ENCODE measurements around the gene TMC2.

TMC2 gene

DNA sequence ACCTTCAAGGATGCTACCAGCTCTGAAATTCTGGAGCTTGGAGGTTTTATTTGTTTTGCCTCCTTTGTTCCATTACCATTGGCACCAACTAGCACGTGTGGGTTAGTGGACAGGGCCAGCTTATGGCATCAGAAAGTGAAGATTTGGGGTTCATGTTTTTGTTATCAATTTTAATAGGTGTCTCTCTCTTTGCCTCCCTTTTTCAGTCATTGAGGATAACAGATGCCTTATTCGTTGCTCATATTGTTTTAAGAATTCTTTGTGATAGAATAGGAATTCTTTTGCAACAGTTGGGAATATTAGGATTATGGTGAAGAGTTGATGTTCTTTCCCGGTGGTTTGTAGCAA lies 22.9 kb downstream of the TMC2 start:
- H3K27me3 ChIP-seq (ENCODE audit: control insufficient read depth, insufficient read depth, low read length), result peaks cover 31% of the 10 kb centered on the region

DNA sequence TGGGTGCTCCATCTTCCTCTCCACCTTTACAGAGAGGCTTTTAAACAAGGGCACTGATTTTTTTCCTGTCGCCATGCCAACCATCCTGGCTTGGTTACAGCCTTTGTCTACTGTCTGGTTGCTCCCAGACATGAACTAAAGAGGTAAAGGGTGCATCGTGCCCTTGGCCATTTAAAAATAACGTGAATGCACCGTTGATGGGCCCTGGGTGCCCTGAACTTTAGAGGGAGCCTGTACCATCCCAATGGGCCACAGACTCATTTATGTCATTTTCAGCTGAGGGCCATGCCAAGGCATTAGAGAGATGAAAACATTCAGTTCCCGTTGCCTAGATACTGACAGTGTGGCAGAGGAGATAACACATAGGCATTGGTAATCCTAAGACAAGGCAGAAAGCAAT lies 23.3 kb downstream of the TMC2 start:
- H3K36me3 ChIP-seq (ENCODE audit: control insufficient read depth, insufficient read depth, low read length), result no peaks in the 10 kb centered on the region
- H3K4me1 ChIP-seq (ENCODE audit: control insufficient read depth, insufficient read depth, low read length), result no peaks in the 10 kb centered on the region
- no peak overlapping the region for H3K9ac ChIP-seq (ENCODE audit: low read length)
- H3K9me3 ChIP-seq (ENCODE audit: control insufficient read depth, low read length), result no peaks in the 10 kb centered on the region
- H3K27me3 ChIP-seq (ENCODE audit: control insufficient read depth, insufficient read depth, low read length), result peaks cover 31% of the 10 kb centered on the region
- no peak overlapping the region for H3K4me3 ChIP-seq (ENCODE audit: low read length)

More for the DNA sequence above, 22.9 kb downstream of the TMC2 start:
- Histone ChIP-seq H3K36me3 (ENCODE audit: control insufficient read depth, insufficient read depth, low read length) (no peaks in the 10 kb centered on the region), H3K4me1 (ENCODE audit: control insufficient read depth, insufficient read depth, low read length) (no peaks in the 10 kb centered on the region), H3K9me3 (ENCODE audit: control insufficient read depth, low read length) (no peaks in the 10 kb centered on the region), H3K4me3 (ENCODE audit: low read length) (no peak overlapping the region), H3K9ac (ENCODE audit: low read length) (no peak overlapping the region)

DNA sequence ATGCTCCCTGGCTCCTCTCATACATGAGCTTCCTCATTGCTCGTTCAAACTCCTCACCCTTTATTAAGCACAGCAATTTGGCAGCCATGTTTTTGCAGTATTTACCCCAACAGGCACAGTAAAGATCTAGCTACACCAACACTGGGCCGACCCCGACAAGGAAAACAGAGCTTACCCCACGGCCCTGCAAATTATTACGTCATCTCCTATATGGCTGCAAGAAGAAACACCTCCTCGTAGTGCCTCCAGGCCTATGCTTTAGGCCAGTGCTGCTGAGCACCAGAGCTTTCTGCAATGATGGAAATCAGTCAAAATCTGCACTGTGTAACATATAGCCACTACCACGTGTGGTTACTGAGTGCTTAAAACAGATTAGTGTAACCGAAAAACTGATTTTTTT lies 26.7 kb downstream of the TMC2 start:
- Histone ChIP-seq H3K27me3 (ENCODE audit: control insufficient read depth, insufficient read depth, low read length) (peaks cover 23% of the 10 kb centered on the region), H3K4me1 (ENCODE audit: control insufficient read depth, insufficient read depth, low read length) (no peaks in the 10 kb centered on the region), H3K9ac (ENCODE audit: low read length) (no peak overlapping the region), H3K36me3 (ENCODE audit: control insufficient read depth, insufficient read depth, low read length) (no peaks in the 10 kb centered on the region), H3K9me3 (ENCODE audit: control insufficient read depth, low read length) (no peaks in the 10 kb centered on the region), H3K4me3 (ENCODE audit: low read length) (no peak overlapping the region)

DNA sequence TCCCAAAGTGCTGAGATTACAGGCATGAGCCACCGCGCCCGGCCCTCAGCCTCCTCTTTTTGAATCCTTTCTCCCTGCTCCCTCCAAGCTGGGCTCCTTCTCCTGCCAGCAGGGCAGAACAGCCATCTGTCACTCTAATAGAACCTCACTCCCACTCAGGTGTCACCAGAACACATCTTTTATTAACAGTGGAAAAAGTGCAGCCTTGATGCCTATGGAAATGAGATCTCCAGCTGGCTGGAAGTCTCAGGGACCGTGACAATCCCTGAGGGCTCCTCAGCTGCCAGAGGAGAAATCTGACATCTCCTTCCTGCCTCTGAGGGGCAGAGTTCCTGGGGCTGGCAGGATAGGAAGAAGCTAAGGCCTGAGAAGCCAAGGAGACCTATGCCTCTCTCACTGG lies 28.0 kb downstream of the TMC2 start:
- peaks cover 10% of the 10 kb centered on the region for H3K27me3 ChIP-seq (ENCODE audit: control insufficient read depth, insufficient read depth, low read length)
- H3K4me3 ChIP-seq (ENCODE audit: low read length), result no peak overlapping the region
- H3K36me3 ChIP-seq (ENCODE audit: control insufficient read depth, insufficient read depth, low read length), result no peaks in the 10 kb centered on the region

DNA sequence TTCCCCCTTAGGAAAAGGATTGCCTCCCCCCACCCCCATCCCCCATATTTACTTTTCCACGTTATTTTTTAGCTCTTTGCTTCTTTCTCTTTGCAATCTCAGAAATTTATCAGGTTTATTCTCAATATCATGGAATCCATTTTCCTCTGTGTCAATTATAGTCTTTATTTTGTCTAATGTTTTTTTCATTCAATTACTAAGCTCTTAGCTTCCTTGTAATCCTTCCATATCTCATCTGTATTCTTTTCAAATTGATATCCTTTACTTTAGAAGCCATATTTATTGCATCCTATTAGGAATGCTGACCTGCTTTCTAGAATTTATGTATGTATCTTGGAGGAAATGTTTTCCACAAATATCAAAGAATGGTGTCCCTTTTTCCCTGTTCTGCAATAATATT lies 39.3 kb downstream of the TMC2 start:
- Histone ChIP-seq H3K27me3 (ENCODE audit: control insufficient read depth, insufficient read depth, low read length) (peaks cover 8% of the 10 kb centered on the region), H3K4me1 (ENCODE audit: control insufficient read depth, insufficient read depth, low read length) (no peaks in the 10 kb centered on the region), H3K9me3 (ENCODE audit: control insufficient read depth, low read length) (no peaks in the 10 kb centered on the region), H3K9ac (ENCODE audit: low read length) (no peak overlapping the region), H3K36me3 (ENCODE audit: control insufficient read depth, insufficient read depth, low read length) (no peaks in the 10 kb centered on the region), H3K4me3 (ENCODE audit: low read length) (no peak overlapping the region)

More for the DNA sequence above, 28.0 kb downstream of the TMC2 start:
- Histone ChIP-seq H3K4me1 (ENCODE audit: control insufficient read depth, insufficient read depth, low read length) (no peaks in the 10 kb centered on the region), H3K9ac (ENCODE audit: low read length) (no peak overlapping the region), H3K9me3 (ENCODE audit: control insufficient read depth, low read length) (no peaks in the 10 kb centered on the region)

DNA sequence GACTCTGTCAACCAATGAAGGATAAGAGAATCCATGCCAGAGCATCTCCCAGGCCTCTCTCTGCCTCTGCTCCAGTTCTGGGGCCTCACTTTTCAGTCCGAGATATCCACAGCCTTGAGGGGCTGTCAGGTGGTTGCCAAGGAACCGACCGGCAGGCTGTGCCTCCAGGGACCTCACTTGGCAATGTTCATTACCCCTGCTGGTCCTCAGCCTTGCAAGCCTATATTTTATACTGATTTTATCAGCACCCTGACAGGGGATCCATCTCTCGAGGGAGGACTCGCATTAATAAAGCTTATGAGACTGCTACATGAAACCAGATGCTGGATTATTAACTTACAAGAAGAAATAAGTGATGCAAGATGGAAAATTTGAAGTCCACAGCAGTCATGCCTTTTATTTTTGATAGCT lies 39.9 kb downstream of the TMC2 start:
- Histone ChIP-seq H3K4me1 (ENCODE audit: control insufficient read depth, insufficient read depth, low read length) (no peaks in the 10 kb centered on the region), H3K9me3 (ENCODE audit: control insufficient read depth, low read length) (no peaks in the 10 kb centered on the region), H3K9ac (ENCODE audit: low read length) (no peak overlapping the region), H3K36me3 (ENCODE audit: control insufficient read depth, insufficient read depth, low read length) (no peaks in the 10 kb centered on the region), H3K27me3 (ENCODE audit: control insufficient read depth, insufficient read depth, low read length) (peaks cover 8% of the 10 kb centered on the region), H3K4me3 (ENCODE audit: low read length) (no peak overlapping the region)

DNA sequence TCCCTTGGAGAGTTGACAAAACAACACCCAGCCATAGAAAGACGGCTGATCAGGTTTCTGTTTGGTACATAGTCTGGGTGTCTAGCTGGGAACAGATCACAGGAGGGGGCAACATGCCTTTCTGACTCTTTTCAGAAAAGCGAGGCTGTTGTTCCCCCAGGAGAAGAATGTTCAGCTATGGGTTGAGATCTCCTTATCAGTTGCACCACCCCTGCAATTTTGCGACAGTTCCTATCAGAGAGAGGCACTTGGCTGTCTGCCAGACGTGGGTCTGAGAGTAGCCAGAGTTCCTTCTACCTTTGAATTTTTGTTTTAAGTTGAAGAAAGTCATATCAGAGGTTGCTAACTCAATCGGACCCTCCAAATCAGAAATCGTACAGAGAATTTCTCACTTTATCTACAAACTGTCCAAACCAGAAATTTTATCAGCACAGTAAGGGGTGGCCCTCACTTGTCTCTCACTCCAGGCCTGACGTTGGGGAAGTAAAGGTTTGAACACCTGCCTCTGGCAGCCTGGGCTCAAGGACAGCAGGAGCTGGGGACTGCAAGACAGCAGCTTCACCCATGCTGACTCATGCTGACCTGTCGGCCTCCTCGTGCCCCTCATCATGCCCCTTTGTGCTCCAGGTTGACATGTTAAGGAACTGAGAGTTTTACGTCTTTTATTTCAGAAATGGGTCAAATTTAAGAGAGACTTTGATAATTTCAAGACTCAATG lies 42.3 kb downstream of the TMC2 start:
- H3K36me3 ChIP-seq (ENCODE audit: control insufficient read depth, insufficient read depth, low read length), result no peaks in the 10 kb centered on the region
- H3K9ac ChIP-seq (ENCODE audit: low read length), result no peak overlapping the region
- peaks cover 8% of the 10 kb centered on the region for H3K27me3 ChIP-seq (ENCODE audit: control insufficient read depth, insufficient read depth, low read length)
- no peak overlapping the region for H3K4me3 ChIP-seq (ENCODE audit: low read length)
- H3K4me1 ChIP-seq (ENCODE audit: control insufficient read depth, insufficient read depth, low read length), result no peaks in the 10 kb centered on the region
- no peaks in the 10 kb centered on the region for H3K9me3 ChIP-seq (ENCODE audit: control insufficient read depth, low read length)

DNA sequence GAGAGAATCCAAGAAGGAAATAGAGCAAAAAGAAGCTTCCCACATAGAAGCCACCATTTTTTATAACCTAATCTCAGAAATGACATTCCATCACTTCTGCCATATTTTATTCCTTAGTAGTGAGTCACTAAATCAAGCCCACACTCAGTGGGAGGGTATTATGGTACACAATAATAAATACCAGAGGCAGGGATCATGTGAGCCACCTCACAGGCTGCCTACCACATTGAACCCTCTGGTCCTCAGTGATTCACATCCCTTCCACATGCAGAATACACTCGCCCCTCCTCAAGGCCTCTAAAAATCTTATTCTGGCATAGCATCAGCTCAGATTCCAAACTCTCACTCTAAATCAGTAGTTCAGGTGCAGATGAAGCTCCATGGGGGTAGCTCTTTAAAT lies 49.4 kb downstream of the TMC2 start:
- Histone ChIP-seq H3K27me3 (ENCODE audit: control insufficient read depth, insufficient read depth, low read length) (peaks cover 4% of the 10 kb centered on the region), H3K36me3 (ENCODE audit: control insufficient read depth, insufficient read depth, low read length) (no peaks in the 10 kb centered on the region), H3K9ac (ENCODE audit: low read length) (no peak overlapping the region), H3K4me3 (ENCODE audit: low read length) (no peak overlapping the region), H3K9me3 (ENCODE audit: control insufficient read depth, low read length) (no peaks in the 10 kb centered on the region), H3K4me1 (ENCODE audit: control insufficient read depth, insufficient read depth, low read length) (no peaks in the 10 kb centered on the region)

DNA sequence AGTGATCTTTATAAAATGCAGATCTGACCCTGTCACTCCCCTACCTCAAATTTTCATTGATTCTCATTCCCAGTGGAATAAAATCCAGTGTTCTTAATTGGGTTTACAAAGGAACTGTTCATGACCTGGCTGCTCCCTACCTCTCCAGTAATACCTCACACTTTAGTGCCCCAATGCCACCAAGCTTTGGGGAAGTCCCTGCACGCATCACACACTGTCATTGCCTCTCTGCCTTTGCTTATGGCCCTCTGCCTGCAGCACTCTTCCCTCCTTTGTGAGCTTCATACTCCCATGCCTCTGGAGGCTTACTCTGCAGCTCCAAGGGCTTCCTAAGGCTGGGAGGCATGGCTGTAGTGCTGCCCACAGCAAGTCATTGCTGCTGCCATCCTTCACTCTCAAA lies 57.4 kb downstream of the TMC2 start:
- Histone ChIP-seq H3K36me3 (ENCODE audit: control insufficient read depth, insufficient read depth, low read length) (no peaks in the 10 kb centered on the region), H3K4me1 (ENCODE audit: control insufficient read depth, insufficient read depth, low read length) (no peaks in the 10 kb centered on the region), H3K27me3 (ENCODE audit: control insufficient read depth, insufficient read depth, low read length) (no peaks in the 10 kb centered on the region), H3K9me3 (ENCODE audit: control insufficient read depth, low read length) (no peaks in the 10 kb centered on the region), H3K4me3 (ENCODE audit: low read length) (no peak overlapping the region), H3K9ac (ENCODE audit: low read length) (no peak overlapping the region)

DNA sequence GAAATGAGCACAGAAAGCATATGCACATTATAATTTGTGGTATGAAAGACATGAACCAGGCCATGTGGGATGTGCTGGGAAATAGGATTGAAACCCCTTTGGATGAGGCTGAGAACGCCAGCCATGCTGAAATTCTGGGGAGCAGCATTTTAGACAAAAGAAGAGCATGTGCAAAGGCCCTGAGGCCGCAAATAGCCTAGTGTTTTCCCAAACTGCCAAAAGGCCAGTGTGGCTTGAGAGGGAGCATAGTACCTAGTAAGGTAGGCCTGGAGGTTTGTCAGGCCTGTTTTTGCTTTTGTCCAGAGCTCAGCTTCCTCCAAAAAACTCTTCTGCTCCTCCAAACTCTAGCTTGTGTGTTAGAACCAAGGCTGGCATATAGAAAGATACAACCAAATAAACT lies 58.7 kb downstream of the TMC2 start:
- no peaks in the 10 kb centered on the region for H3K9me3 ChIP-seq (ENCODE audit: control insufficient read depth, low read length)
- H3K9ac ChIP-seq (ENCODE audit: low read length), result no peak overlapping the region
- no peaks in the 10 kb centered on the region for H3K36me3 ChIP-seq (ENCODE audit: control insufficient read depth, insufficient read depth, low read length)
- no peaks in the 10 kb centered on the region for H3K4me1 ChIP-seq (ENCODE audit: control insufficient read depth, insufficient read depth, low read length)
- H3K27me3 ChIP-seq (ENCODE audit: control insufficient read depth, insufficient read depth, low read length), result no peaks in the 10 kb centered on the region
- H3K4me3 ChIP-seq (ENCODE audit: low read length), result no peak overlapping the region

DNA sequence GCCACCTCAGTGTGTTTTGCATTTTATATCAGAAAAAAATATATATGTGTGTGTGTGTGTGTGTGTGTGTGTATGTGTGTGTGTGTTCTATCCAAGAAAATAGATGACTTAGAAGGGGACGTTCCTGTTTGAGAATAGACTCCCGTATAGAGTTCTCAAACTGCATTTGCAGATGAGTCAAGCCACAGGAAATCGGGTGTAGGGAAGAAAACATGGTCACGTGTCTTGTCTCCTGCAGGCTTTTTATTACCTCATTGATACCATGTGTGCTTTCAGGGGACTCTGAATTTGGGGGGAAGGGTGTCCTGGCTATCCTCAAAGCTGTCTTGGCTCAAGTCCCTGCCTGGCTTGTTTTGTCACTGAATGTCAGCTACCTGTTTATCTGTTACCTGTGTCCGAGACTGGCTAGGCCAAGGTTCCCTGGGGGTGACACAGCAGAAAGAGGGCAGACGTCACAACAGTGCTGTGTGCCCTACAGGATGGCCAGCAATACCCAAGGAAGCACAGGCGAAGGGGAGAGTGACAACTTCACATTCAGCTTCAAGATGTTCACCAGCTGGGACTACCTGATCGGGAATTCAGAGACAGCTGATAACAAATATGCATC lies 60.4 kb downstream of the TMC2 start:
- no peaks in the 10 kb centered on the region for H3K4me1 ChIP-seq (ENCODE audit: control insufficient read depth, insufficient read depth, low read length)
- H3K27me3 ChIP-seq (ENCODE audit: control insufficient read depth, insufficient read depth, low read length), result no peaks in the 10 kb centered on the region
- no peaks in the 10 kb centered on the region for H3K36me3 ChIP-seq (ENCODE audit: control insufficient read depth, insufficient read depth, low read length)
- H3K4me3 ChIP-seq (ENCODE audit: low read length), result no peak overlapping the region
- no peaks in the 10 kb centered on the region for H3K9me3 ChIP-seq (ENCODE audit: control insufficient read depth, low read length)
- no peak overlapping the region for H3K9ac ChIP-seq (ENCODE audit: low read length)

DNA sequence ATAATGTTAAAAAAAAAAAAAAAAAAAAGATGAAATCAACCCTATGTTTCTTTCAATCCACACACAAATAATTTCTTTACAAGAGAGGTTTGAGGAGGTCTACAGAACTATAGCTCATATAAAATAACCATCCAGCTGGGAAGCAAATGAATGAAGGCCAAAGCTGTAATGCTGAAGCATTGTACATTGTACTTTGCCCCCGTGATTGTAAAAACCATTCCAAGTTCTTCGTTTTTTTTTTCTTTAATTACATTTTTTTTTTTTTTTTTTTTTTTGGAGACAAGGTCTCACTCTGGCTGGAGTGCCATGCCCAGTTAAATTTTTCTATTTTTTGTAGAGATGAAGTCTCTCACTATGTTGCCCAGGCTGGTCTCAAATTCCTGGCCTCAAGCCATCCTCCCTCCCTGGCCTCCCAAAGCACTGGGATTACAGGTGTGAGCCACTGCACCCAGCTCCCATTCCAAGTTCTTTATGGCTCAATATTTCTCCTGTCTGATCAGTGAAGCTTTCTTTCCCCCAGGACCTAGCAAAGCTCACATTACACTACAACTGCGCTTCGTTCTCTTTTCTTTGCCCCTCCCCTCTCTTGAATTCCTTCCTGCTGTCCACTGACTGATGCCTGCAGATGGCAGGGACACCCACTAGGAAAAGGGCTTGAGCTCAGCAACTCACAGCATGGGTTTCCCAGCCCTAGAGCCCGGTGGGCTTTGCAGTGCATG lies 63.1 kb downstream of the TMC2 start:
- no peak overlapping the region for H3K4me3 ChIP-seq (ENCODE audit: low read length)
- H3K27me3 ChIP-seq (ENCODE audit: control insufficient read depth, insufficient read depth, low read length), result no peaks in the 10 kb centered on the region
- H3K4me1 ChIP-seq (ENCODE audit: control insufficient read depth, insufficient read depth, low read length), result peaks cover 7% of the 10 kb centered on the region
- H3K9ac ChIP-seq (ENCODE audit: low read length), result no peak overlapping the region
- H3K9me3 ChIP-seq (ENCODE audit: control insufficient read depth, low read length), result no peaks in the 10 kb centered on the region
- H3K36me3 ChIP-seq (ENCODE audit: control insufficient read depth, insufficient read depth, low read length), result no peaks in the 10 kb centered on the region

Data from mucosa of stomach (tissue), 1 donor.